Transverse colon (tissue), 4 donors: ENCODE data around the gene CES5A.

Experiments
- EP300 ChIP-seq: sonication (generic); formaldehyde crosslinking; IDR thresholded peaks from one replicate; pipeline ENCODE4 v1.6.1; 2017; ENCODE audit warnings: antibody characterized with exemption, low read depth
- POLR2A ChIP-seq: fragments of 450-650 bp; IDR thresholded peaks from one replicate; pipeline ENCODE4 v1.6.1; 2016; ENCODE audit warnings: antibody characterized with exemption, mild to moderate bottlenecking, moderate library complexity
- POLR2AphosphoS5 ChIP-seq, 3 donors: sonication (generic); formaldehyde crosslinking; IDR thresholded peaks; one replicate each; pipeline ENCODE4 v1.6.1; 2016; ENCODE audit warnings: antibody characterized with exemption in 3 of 3
- TF ChIP-seq, protein P1 (sequence below), 5 experiments: fragments of 200-600 bp in 3 of 5; fragments of 450-650 bp in 2 of 5; sonication (generic) in 3 of 5; IDR thresholded peaks; 1 replicate in 2 of 5; 2 replicates in 3 of 5; pipeline ENCODE4 v1.5.1; 2016 to 2017; ENCODE audit warnings: antibody characterized with exemption in 5 of 5, inconsistent platforms in 3 of 5, mild to moderate bottlenecking in 2 of 5, moderate library complexity in 1 of 5

DNA sequence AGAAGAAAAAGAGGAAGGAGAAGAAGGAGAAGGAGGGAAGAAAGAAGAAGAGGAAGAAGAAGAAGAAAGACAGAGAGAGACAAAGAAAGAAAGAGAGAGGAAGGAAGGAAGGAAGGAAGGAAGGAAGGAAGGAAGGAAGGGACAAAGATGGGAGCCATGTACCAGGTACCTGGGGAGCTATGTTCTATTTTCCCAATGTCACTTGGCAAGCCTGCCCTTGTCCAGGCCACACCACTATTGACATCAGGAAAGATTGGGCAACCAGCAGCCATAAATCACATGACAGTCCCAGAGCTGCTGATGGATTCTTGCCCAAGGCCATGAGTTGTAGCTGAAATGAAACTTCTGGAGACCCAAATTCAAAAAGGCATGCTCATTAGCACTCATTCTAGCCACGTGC is 39.6 kb downstream of the CES5A start:
- no peak for TF ChIP-seq POLR2A
- TF ChIP-seq EP300, result no peak
- TF ChIP-seq, protein P1, sequence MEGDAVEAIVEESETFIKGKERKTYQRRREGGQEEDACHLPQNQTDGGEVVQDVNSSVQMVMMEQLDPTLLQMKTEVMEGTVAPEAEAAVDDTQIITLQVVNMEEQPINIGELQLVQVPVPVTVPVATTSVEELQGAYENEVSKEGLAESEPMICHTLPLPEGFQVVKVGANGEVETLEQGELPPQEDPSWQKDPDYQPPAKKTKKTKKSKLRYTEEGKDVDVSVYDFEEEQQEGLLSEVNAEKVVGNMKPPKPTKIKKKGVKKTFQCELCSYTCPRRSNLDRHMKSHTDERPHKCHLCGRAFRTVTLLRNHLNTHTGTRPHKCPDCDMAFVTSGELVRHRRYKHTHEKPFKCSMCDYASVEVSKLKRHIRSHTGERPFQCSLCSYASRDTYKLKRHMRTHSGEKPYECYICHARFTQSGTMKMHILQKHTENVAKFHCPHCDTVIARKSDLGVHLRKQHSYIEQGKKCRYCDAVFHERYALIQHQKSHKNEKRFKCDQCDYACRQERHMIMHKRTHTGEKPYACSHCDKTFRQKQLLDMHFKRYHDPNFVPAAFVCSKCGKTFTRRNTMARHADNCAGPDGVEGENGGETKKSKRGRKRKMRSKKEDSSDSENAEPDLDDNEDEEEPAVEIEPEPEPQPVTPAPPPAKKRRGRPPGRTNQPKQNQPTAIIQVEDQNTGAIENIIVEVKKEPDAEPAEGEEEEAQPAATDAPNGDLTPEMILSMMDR (IDR thresholded peaks at IDR 0.05), result no peak
- no peak for TF ChIP-seq POLR2AphosphoS5 (IDR thresholded peaks at IDR 0.05)
